ENCODE results near the gene PCDHGA8. TPM values are rescaled to one million over a fixed set of nuclear protein-coding genes. Genes with fewer than 3 reads are reported as not detected.

PCDHGA8 gene
- total RNA-seq, 1 donor from 2014 or later = 6.4 TPM

- intact Hi-C loops (cut with DNase I) = no loop called here
- TF ChIP-seq POLR2A (IDR thresholded peaks at IDR 0.05) (no peak), POLR2AphosphoS5 (IDR thresholded peaks at IDR 0.05; ENCODE audit: insufficient read depth in 1 of 2, low read depth in 1 of 2) (no peak), CTCF (IDR thresholded peaks at IDR 0.05) (no peak)
- peaks cover 0 to 17% of the 10 kb centered on the region in 2 donors for H3K36me3 ChIP-seq
- H3K4me3 ChIP-seq = no peak overlapping the region
- H3K27ac ChIP-seq = no peak overlapping the region
- no peak for DNase-seq (ENCODE audit: extremely low spot score in 2 of 2)
- no peaks in the 10 kb centered on the region for H3K27me3 ChIP-seq
- no peaks in the 10 kb centered on the region for H3K4me1 ChIP-seq
- peaks cover 53% of the 10 kb centered on the region for H3K9me3 ChIP-seq
Observed at GRCh38 chr5:141439411-141440141, 47.1 kb downstream of the PCDHGA8 start.

- Histone ChIP-seq H3K4me1 (no peaks in the 10 kb centered on the region), H3K9me3 (peaks cover 52% of the 10 kb centered on the region), H3K4me3 (no peak overlapping the region), H3K36me3 (peaks cover 0 to 12% of the 10 kb centered on the region in 2 donors), H3K27ac (no peak overlapping the region), H3K27me3 (no peaks in the 10 kb centered on the region)
- TF ChIP-seq POLR2A (IDR thresholded peaks at IDR 0.05) (no peak), CTCF (IDR thresholded peaks at IDR 0.05) (no peak), POLR2AphosphoS5 (IDR thresholded peaks at IDR 0.05; ENCODE audit: insufficient read depth in 1 of 2, low read depth in 1 of 2) (no peak)
- intact Hi-C loops (cut with DNase I) = no loop called here
- DNase-seq (ENCODE audit: extremely low spot score in 2 of 2) = no peak
Observed at GRCh38 chr5:141440341-141440740, 47.9 kb downstream of the PCDHGA8 start.

- Histone ChIP-seq H3K4me3 (no peak overlapping the region), H3K36me3 (peaks cover 0 to 11% of the 10 kb centered on the region in 2 donors), H3K9me3 (peaks cover 42% of the 10 kb centered on the region), H3K27ac (no peak overlapping the region), H3K4me1 (no peaks in the 10 kb centered on the region), H3K27me3 (no peaks in the 10 kb centered on the region)
- intact Hi-C loops (cut with DNase I) = no loop called here
- DNase-seq (ENCODE audit: extremely low spot score in 2 of 2) = no peak
- TF ChIP-seq POLR2A (IDR thresholded peaks at IDR 0.05) = no peak
- TF ChIP-seq POLR2AphosphoS5 (IDR thresholded peaks at IDR 0.05; ENCODE audit: insufficient read depth in 1 of 2, low read depth in 1 of 2) = no peak
- TF ChIP-seq CTCF (IDR thresholded peaks at IDR 0.05) = no peak
Observed at GRCh38 chr5:141441571-141442170, 49.2 kb downstream of the PCDHGA8 start.

Other genes with a start within 250 kb of the PCDHGA8 start
- not detected for gene PCDHB6, start 242.6 kb upstream of the PCDHGA8 start, total RNA-seq
- gene PCDHB7, start 220.0 kb upstream of the PCDHGA8 start, total RNA-seq = 0.98 TPM
- 0.25 TPM for gene PCDHB8, start 214.8 kb upstream of the PCDHGA8 start, total RNA-seq
- 12.3 TPM for gene PCDHB16, start 210.2 kb upstream of the PCDHGA8 start, total RNA-seq
- 3.7 TPM for gene PCDHB9, start 205.5 kb upstream of the PCDHGA8 start, total RNA-seq
- gene PCDHB10, start 200.3 kb upstream of the PCDHGA8 start, total RNA-seq = 3.2 TPM
- gene PCDHB11, start 193.0 kb upstream of the PCDHGA8 start, total RNA-seq = 2.2 TPM
- gene PCDHB12, start 183.9 kb upstream of the PCDHGA8 start, total RNA-seq = 2.5 TPM
- gene PCDHB13, start 178.7 kb upstream of the PCDHGA8 start, total RNA-seq = 3.7 TPM
- gene PCDHB14, start 169.3 kb upstream of the PCDHGA8 start, total RNA-seq = 4.2 TPM
- 3.2 TPM for gene PCDHB15, start 147.2 kb upstream of the PCDHGA8 start, total RNA-seq
- not detected for gene SLC25A2, start 88.6 kb upstream of the PCDHGA8 start, total RNA-seq
- gene TAF7, start 71.8 kb upstream of the PCDHGA8 start, total RNA-seq = 53.8 TPM
- gene PCDHGA1, start 62.1 kb upstream of the PCDHGA8 start, total RNA-seq = not detected
- 6.1 TPM for gene PCDHGA2, start 53.9 kb upstream of the PCDHGA8 start, total RNA-seq
- 3.4 TPM for gene PCDHGA3, start 48.8 kb upstream of the PCDHGA8 start, total RNA-seq
- gene PCDHGB1, start 42.5 kb upstream of the PCDHGA8 start, total RNA-seq = 3.9 TPM
- 3.9 TPM for gene PCDHGA4, start 37.6 kb upstream of the PCDHGA8 start, total RNA-seq
- 8.3 TPM for gene PCDHGB2, start 32.6 kb upstream of the PCDHGA8 start, total RNA-seq
- 8.6 TPM for gene PCDHGA5, start 28.5 kb upstream of the PCDHGA8 start, total RNA-seq
- 5.4 TPM for gene PCDHGB3, start 22.4 kb upstream of the PCDHGA8 start, total RNA-seq
- 6.4 TPM for gene PCDHGA6, start 18.7 kb upstream of the PCDHGA8 start, total RNA-seq
- 5.2 TPM for gene PCDHGA7, start 9.9 kb upstream of the PCDHGA8 start, total RNA-seq
- 10.3 TPM for gene PCDHGB4, start 4.9 kb upstream of the PCDHGA8 start, total RNA-seq
- 15.0 TPM for gene PCDHGB5, start 5.3 kb downstream of the PCDHGA8 start, total RNA-seq
- 8.8 TPM for gene PCDHGA9, start 10.1 kb downstream of the PCDHGA8 start, total RNA-seq
- gene PCDHGB6, start 15.4 kb downstream of the PCDHGA8 start, total RNA-seq = 12.5 TPM
- 10.6 TPM for gene PCDHGA10, start 20.4 kb downstream of the PCDHGA8 start, total RNA-seq
- 14.2 TPM for gene PCDHGB7, start 25.0 kb downstream of the PCDHGA8 start, total RNA-seq
- 6.6 TPM for gene PCDHGA11, start 28.4 kb downstream of the PCDHGA8 start, total RNA-seq
- gene PCDHGA12, start 37.9 kb downstream of the PCDHGA8 start, total RNA-seq = 10.6 TPM
- gene PCDHGC3, start 83.3 kb downstream of the PCDHGA8 start, total RNA-seq = 78.3 TPM
- 4.9 TPM for gene PCDHGC4, start 92.4 kb downstream of the PCDHGA8 start, total RNA-seq
- gene PCDHGC5, start 96.4 kb downstream of the PCDHGA8 start, total RNA-seq = 3.4 TPM
- gene DIAPH1, start 226.4 kb downstream of the PCDHGA8 start, total RNA-seq = 64.1 TPM
- 44.7 TPM for gene HDAC3, start 244.2 kb downstream of the PCDHGA8 start, total RNA-seq
- 5.6 TPM for gene RELL2, start 244.4 kb downstream of the PCDHGA8 start, total RNA-seq